GM12878 (cell line): ENCODE measurements around the gene RUBCNL. TPM values are rescaled to one million over a fixed set of nuclear protein-coding genes. Genes with fewer than 3 reads are reported as not detected.

ENCODE experiments used
- CEBPB ChIP-seq, 2 experiments: fragments of 150-350 bp in 1 of 2; IDR thresholded peaks; 2 replicates each; pipeline ENCODE4 v1.6.1; 2012 to 2014; ENCODE audit warnings: low read depth in 2 of 2, low read length in 2 of 2, borderline replicate concordance in 1 of 2, inconsistent platforms in 1 of 2
- CHD2 ChIP-seq: IDR thresholded peaks from 2 replicates; pipeline ENCODE4 v1.6.1; 2011; ENCODE audit warnings: low read depth, low read length, improper control_type of control experiment, borderline replicate concordance
- E4F1 ChIP-seq: fragments of 450-650 bp; IDR thresholded peaks from 2 replicates; pipeline ENCODE4 v1.6.1; 2018; ENCODE audit warnings: borderline replicate concordance, mild to moderate bottlenecking; ENCODE audit not compliant: partially characterized antibody
- ELK1 ChIP-seq: IDR thresholded peaks from 2 replicates; pipeline ENCODE4 v1.6.1; 2012; ENCODE audit warnings: low read depth, low read length, improper control_type of control experiment
- ESRRA ChIP-seq: IDR thresholded peaks from 2 replicates; pipeline ENCODE4 v1.6.1; 2012; ENCODE audit warnings: mild to moderate bottlenecking, low read length, improper control_type of control experiment
- EZH2 ChIP-seq: IDR thresholded peaks from 2 replicates; pipeline ENCODE4 v1.6.1; 2012; ENCODE audit warnings: low read depth, mild to moderate bottlenecking, control low read depth, inconsistent platforms, low read length, borderline replicate concordance; ENCODE audit not compliant: control insufficient read depth
- FOXM1 ChIP-seq: IDR thresholded peaks from 2 replicates; pipeline ENCODE4 v1.6.1; 2012; ENCODE audit warnings: low read depth, mild to moderate bottlenecking, inconsistent platforms, low read length, moderate library complexity
- IRF3 ChIP-seq: fragments of 450-650 bp; IDR thresholded peaks from 2 replicates; pipeline ENCODE4 v1.6.1; 2014; ENCODE audit warnings: mild to moderate bottlenecking
- IRF4 ChIP-seq: IDR thresholded peaks from 2 replicates; pipeline ENCODE4 v1.6.1; 2011; ENCODE audit warnings: low read depth, low read length
- KLF5 ChIP-seq: fragments of 450-650 bp; IDR thresholded peaks from 2 replicates; pipeline ENCODE4 v1.6.1; 2014; ENCODE audit warnings: mild to moderate bottlenecking; ENCODE audit not compliant: partially characterized antibody
- NBN ChIP-seq: fragments of 450-650 bp; IDR thresholded peaks from 2 replicates; pipeline ENCODE4 v1.6.1; 2016
- NR2F1 ChIP-seq: fragments of 450-650 bp; conservative IDR thresholded peaks from 2 replicates; pipeline ENCODE4 v1.6.1; 2017; ENCODE audit warnings: mild to moderate bottlenecking
- PAX5 ChIP-seq: IDR thresholded peaks from 2 replicates; pipeline ENCODE4 v1.6.1; 2011; ENCODE audit warnings: low read depth, low read length, borderline replicate concordance
- RB1 ChIP-seq: fragments of 450-650 bp; formaldehyde crosslinking; IDR thresholded peaks from 2 replicates; pipeline ENCODE4 v1.6.1; 2017; ENCODE audit warnings: mild to moderate bottlenecking, borderline replicate concordance
- RBBP5 ChIP-seq: fragments of 200-600 bp; sonication (generic); conservative IDR thresholded peaks from 2 replicates; pipeline ENCODE4 v1.6.1; 2016
- STAT3 ChIP-seq: IDR thresholded peaks from 2 replicates; pipeline ENCODE4 v1.6.1; 2011; ENCODE audit warnings: low read depth, low read length, improper control_type of control experiment
- SUPT20H ChIP-seq: IDR thresholded peaks from 2 replicates; pipeline ENCODE4 v1.6.1; 2011; ENCODE audit warnings: low read depth, mild to moderate bottlenecking, low read length, moderate library complexity, borderline replicate concordance; ENCODE audit not compliant: control insufficient read depth
- SUZ12 ChIP-seq: fragments of 200-600 bp; sonication (generic); IDR thresholded peaks from one replicate; pipeline ENCODE4 v1.6.1; 2018; ENCODE audit warnings: antibody characterized with exemption, mild to moderate bottlenecking; ENCODE audit not compliant: unreplicated experiment
- TAF1 ChIP-seq: IDR thresholded peaks from 2 replicates; pipeline ENCODE4 v1.6.1; 2011; ENCODE audit warnings: mild to moderate bottlenecking, low read depth, low read length, borderline replicate concordance
- TCF7 ChIP-seq: IDR thresholded peaks from 2 replicates; pipeline ENCODE4 v1.6.1; 2014; ENCODE audit warnings: antibody characterized with exemption, borderline replicate concordance
- YBX1 ChIP-seq: fragments of 450-650 bp; IDR thresholded peaks from 2 replicates; pipeline ENCODE4 v1.6.1; 2016; ENCODE audit warnings: antibody characterized with exemption
- YY1 ChIP-seq: IDR thresholded peaks from 2 replicates; pipeline ENCODE4 v1.6.1; 2011; ENCODE audit warnings: low read depth, mild to moderate bottlenecking, low read length
- ZNF384 ChIP-seq: IDR thresholded peaks from 2 replicates; pipeline ENCODE4 v1.6.1; 2012; ENCODE audit warnings: low read depth, mild to moderate bottlenecking, low read length, improper control_type of control experiment, borderline replicate concordance
- ZNF592 ChIP-seq: fragments of 450-650 bp; IDR thresholded peaks from 2 replicates; pipeline ENCODE4 v1.6.1; 2017; ENCODE audit warnings: mild to moderate bottlenecking, moderate library complexity
- ZNF622 ChIP-seq: fragments of 450-650 bp; IDR thresholded peaks from 2 replicates; pipeline ENCODE4 v1.6.1; 2017; ENCODE audit warnings: mild to moderate bottlenecking, inconsistent platforms
- polyA plus RNA-seq, 11 experiments: library from polyadenylated mRNA; depleted of rRNA in 4 of 11; unstranded in 6 of 11; stranded (reverse) in 5 of 11; fragments of >200 nt; fragmentation: Nextera tagmentation in 4 of 11; fragmentation: Illumina TruSeq in 1 of 11; extraction: Ambion mirVana in 4 of 11; extraction: Trizol in 1 of 11; gene quantifications; 1 replicate in 1 of 11; 2 replicates in 10 of 11; pipeline versions ENCODE4 v1.2.1 to v1.2.3, GENCODE V29; 2011 to 2016; ENCODE audit warnings: inconsistent platforms in 2 of 11, missing spikeins in 2 of 11, low read depth in 1 of 11
- total RNA-seq, 4 experiments: library from RNA; depleted of rRNA in 3 of 4; stranded (reverse); fragments of >200 nt in 3 of 4; fragmentation: Illumina TruSeq in 1 of 4; extraction: Trizol in 1 of 4; gene quantifications; 2 replicates each; pipeline versions ENCODE4 v1.2.1 to v1.2.3, GENCODE V29; 2013 to 2021

RUBCNL gene
- total and polyA plus RNA-seq, 10 of the 15 experiments (the other 5 are each of a cell fraction or from before 2014, with no cell fraction given): 0.71 to 51.9 (median 38.2) TPM

GRCh38 chr13:46382224-46382623, 4.8 kb downstream of the RUBCNL start (continued):
- no peak for TF ChIP-seq E4F1
- TF ChIP-seq RB1: no peak
- TF ChIP-seq ZNF622: no peak
- TF ChIP-seq NBN: peak; percentile 98
- TF ChIP-seq SUPT20H: no peak
- no peak for TF ChIP-seq ZNF592
- TF ChIP-seq YBX1: 0 out of 2 replicates have a peak, but pooled peaks have one; percentile 60
- TF ChIP-seq ZNF384: peak; percentile 87; the same call in 1 of the 2 replicates
- TF ChIP-seq CEBPB (IDR thresholded peaks at IDR 0.05; ENCODE audit: borderline replicate concordance in 1 of 2, low read depth in 2 of 2, low read length in 2 of 2): no peak
- no peak for TF ChIP-seq ELK1
- no peak for TF ChIP-seq NR2F1
- no peak for TF ChIP-seq RBBP5
- TF ChIP-seq KLF5: no peak
- no peak for TF ChIP-seq SUZ12
- no peak for TF ChIP-seq IRF4
- TF ChIP-seq FOXM1: peak; percentile 31; the same call in 1 of the 2 replicates
- no peak for TF ChIP-seq PAX5
- no peak for TF ChIP-seq TCF7
- TF ChIP-seq ESRRA: no peak
- TF ChIP-seq YY1: no peak
- no peak for TF ChIP-seq IRF3
- TF ChIP-seq STAT3: no peak
- TF ChIP-seq EZH2: no peak
- TF ChIP-seq CHD2: no peak
- no peak for TF ChIP-seq TAF1
